A549 (cell line): ENCODE measurements around the gene DHX58. TPM values are rescaled to one million over a fixed set of nuclear protein-coding genes. Genes with fewer than 3 reads are reported as not detected.

Experiments
- ATAC-seq, 2 experiments: fragments of 200-7000 bp in 1 of 2; fragments of >200 bp in 1 of 2; cut with Nextera tagmentation in 1 of 2; cut with Tn5 transposase in 1 of 2; 3 replicates each; pipeline versions ENCODE4 v1.8.0 to v1.9.1; 2018 to 2020; ENCODE audit warnings: mild to moderate bottlenecking in 1 of 2, moderate library complexity in 1 of 2
- CTCF ChIA-PET: fragments of 300-600 bp; sonication (Branson Sonifier 250); formaldehyde crosslinking; extraction: SDS; loops from one replicate; lab custom pipeline; 2021; ENCODE audit warnings: antibody characterized with exemption, inconsistent platforms; lab: Yijun Ruan, JAX
- POLR2A ChIA-PET: fragments of 350-600 bp; formaldehyde crosslinking; extraction: SDS; loops from one replicate; lab custom pipeline; 2021; ENCODE audit warnings: antibody characterized with exemption, inconsistent platforms; lab: Yijun Ruan, JAX
- DNase-seq, 2 experiments: peaks; one replicate each; pipeline versions ENCODE4 v3.0.0 to v3.0.0-alpha.2; 2011 to 2016; ENCODE audit warnings: low read depth in 1 of 2, low spot score in 1 of 2
- FAIRE-seq: peaks from 2 replicates; lab custom pipeline; 2011; peaks lifted over from hg19 to GRCh38; lab: Jason Lieb, UNC
- H3K27ac ChIP-seq, 2 experiments: fragments of >200 bp; sonication (Bioruptor Twin); formaldehyde crosslinking; 3 replicates each; pipeline ENCODE4 v1.5.1; 2016 to 2017
- H3K4me1 ChIP-seq: fragments of >200 bp; sonication (Bioruptor Twin); formaldehyde crosslinking; 3 replicates; pipeline ENCODE4 v1.6.1; 2016
- H3K4me2 ChIP-seq: fragments of >200 bp; sonication (Bioruptor Twin); formaldehyde crosslinking; 3 replicates; pipeline ENCODE4 v1.6.1; 2016
- H3K4me3 ChIP-seq: fragments of >200 bp; sonication (Bioruptor Twin); formaldehyde crosslinking; 3 replicates; pipeline ENCODE4 v1.5.1; 2016
- H3K9me3 ChIP-seq: fragments of >200 bp; sonication (Bioruptor Twin); formaldehyde crosslinking; 3 replicates; pipeline ENCODE4 v1.6.1; 2016
- BHLHE40 ChIP-seq: IDR thresholded peaks from 2 replicates; pipeline ENCODE4 v1.6.1; 2012; ENCODE audit warnings: low read depth, low read length, inconsistent platforms
- CBX8 ChIP-seq: fragments of 200-600 bp; sonication (generic); IDR thresholded peaks from 2 replicates; pipeline ENCODE4 v1.6.1; 2016
- CHD2 ChIP-seq: fragments of 150-350 bp; IDR thresholded peaks from 2 replicates; pipeline ENCODE4 v1.6.1; 2014; ENCODE audit warnings: low read length; ENCODE audit not compliant: partially characterized antibody
- CHD4 ChIP-seq: fragments of 200-600 bp; sonication (generic); IDR thresholded peaks from 2 replicates; pipeline ENCODE4 v1.6.1; 2016; ENCODE audit warnings: antibody characterized with exemption, mild to moderate bottlenecking, borderline replicate concordance
- EHMT2 ChIP-seq: fragments of 200-600 bp; sonication (generic); IDR thresholded peaks from 2 replicates; pipeline ENCODE4 v1.6.1; 2016; ENCODE audit warnings: antibody characterized with exemption, low read depth, mild to moderate bottlenecking, moderate library complexity
- FOXS1 ChIP-seq: fragments of 250-450 bp; sonication (Bioruptor Pico); IDR thresholded peaks from 2 replicates; pipeline ENCODE4 v1.5.0; 2020; ENCODE audit warnings: mild to moderate bottlenecking, moderate library complexity
- HEYL ChIP-seq: fragments of 250-450 bp; sonication (Bioruptor Pico); IDR thresholded peaks from 2 replicates; pipeline ENCODE4 v1.8.0; 2021; ENCODE audit warnings: mild to moderate bottlenecking, moderate library complexity
- HOXA7 ChIP-seq: fragments of 250-450 bp; sonication (Bioruptor Pico); IDR thresholded peaks from 2 replicates; pipeline ENCODE4 v1.5.0; 2020; ENCODE audit warnings: mild to moderate bottlenecking, moderate library complexity
- HOXB13 ChIP-seq: fragments of 250-450 bp; sonication (Bioruptor Pico); IDR thresholded peaks from 2 replicates; pipeline ENCODE4 v1.5.0; 2020; ENCODE audit warnings: low read depth, mild to moderate bottlenecking, moderate library complexity
- HOXB5 ChIP-seq: fragments of 250-450 bp; sonication (Bioruptor Pico); IDR thresholded peaks from 2 replicates; pipeline ENCODE4 v1.5.0; 2020; ENCODE audit warnings: mild to moderate bottlenecking, moderate library complexity
- KDM1A ChIP-seq: fragments of 200-600 bp; sonication (generic); IDR thresholded peaks from 2 replicates; pipeline ENCODE4 v1.6.1; 2016; ENCODE audit warnings: low read depth, mild to moderate bottlenecking
- KDM5A ChIP-seq: fragments of 200-600 bp; sonication (generic); IDR thresholded peaks from 2 replicates; pipeline ENCODE4 v1.6.1; 2016; ENCODE audit warnings: antibody characterized with exemption, mild to moderate bottlenecking
- NFE2L2 ChIP-seq: fragments of 150-350 bp; conservative IDR thresholded peaks from 2 replicates; pipeline ENCODE4 v1.6.1; 2014; ENCODE audit warnings: low read length
- POLR2AphosphoS2 ChIP-seq: conservative IDR thresholded peaks from 2 replicates; pipeline ENCODE4 v1.6.1; 2012; ENCODE audit warnings: low read length, improper control_type of control experiment, inconsistent platforms
- RARB ChIP-seq: fragments of 250-450 bp; sonication (Bioruptor Pico); IDR thresholded peaks from 2 replicates; pipeline ENCODE4 v1.8.0; 2021; ENCODE audit warnings: mild to moderate bottlenecking, moderate library complexity
- RCOR1 ChIP-seq: fragments of 150-350 bp; IDR thresholded peaks from 2 replicates; pipeline ENCODE4 v1.6.1; 2014; ENCODE audit warnings: antibody characterized with exemption, low read length, low read depth
- RFX5 ChIP-seq: fragments of 450-650 bp; IDR thresholded peaks from 2 replicates; pipeline ENCODE4 v1.7.1; 2014; ENCODE audit warnings: antibody characterized with exemption, mild to moderate bottlenecking, moderate library complexity
- SREBF2 ChIP-seq: fragments of 450-650 bp; IDR thresholded peaks from 2 replicates; pipeline ENCODE4 v1.6.1; 2014; ENCODE audit warnings: mild to moderate bottlenecking, moderate library complexity
- WGBS: methylation state at CpG from one replicate; pipeline ENCODE4 v1.1.6; 2017; ENCODE audit errors: missing lambda C conversion rate; 5-methylcytosine and 5-hydroxymethylcytosine counted together
- polyA plus RNA-seq, 4 experiments: library from polyadenylated mRNA; depleted of rRNA in 3 of 4; stranded (reverse); fragments of >200 nt; fragmentation: RNase III in 1 of 4; extraction: RNeasy Plus Mini Kit Qiagen cat#74134 plus additional on column Dnase treatment in 1 of 4; gene quantifications; 2 replicates in 3 of 4; 3 replicates in 1 of 4; pipeline ENCODE4 v1.2.3, GENCODE V29; 2011 to 2017
- TF ChIP-seq, protein P1 (sequence below): IDR thresholded peaks from 2 replicates; pipeline ENCODE4 v1.6.1; 2012; ENCODE audit warnings: low read depth, borderline replicate concordance
- TF ChIP-seq, protein P2 (sequence below): fragments of 150-350 bp; IDR thresholded peaks from 2 replicates; pipeline ENCODE4 v1.6.1; 2014; ENCODE audit warnings: low read depth, mild to moderate bottlenecking, low read length
- TF ChIP-seq, protein P3 (sequence below): fragments of >200 bp; sonication (Bioruptor Twin); formaldehyde crosslinking; IDR thresholded peaks from 2 replicates; pipeline ENCODE4 v1.6.1; 2016

The DHX58 gene
- polyA plus RNA-seq, 2 of the 4 experiments (the other 2 are of a cell fraction), result 0.37 to 0.59 TPM

DNA sequence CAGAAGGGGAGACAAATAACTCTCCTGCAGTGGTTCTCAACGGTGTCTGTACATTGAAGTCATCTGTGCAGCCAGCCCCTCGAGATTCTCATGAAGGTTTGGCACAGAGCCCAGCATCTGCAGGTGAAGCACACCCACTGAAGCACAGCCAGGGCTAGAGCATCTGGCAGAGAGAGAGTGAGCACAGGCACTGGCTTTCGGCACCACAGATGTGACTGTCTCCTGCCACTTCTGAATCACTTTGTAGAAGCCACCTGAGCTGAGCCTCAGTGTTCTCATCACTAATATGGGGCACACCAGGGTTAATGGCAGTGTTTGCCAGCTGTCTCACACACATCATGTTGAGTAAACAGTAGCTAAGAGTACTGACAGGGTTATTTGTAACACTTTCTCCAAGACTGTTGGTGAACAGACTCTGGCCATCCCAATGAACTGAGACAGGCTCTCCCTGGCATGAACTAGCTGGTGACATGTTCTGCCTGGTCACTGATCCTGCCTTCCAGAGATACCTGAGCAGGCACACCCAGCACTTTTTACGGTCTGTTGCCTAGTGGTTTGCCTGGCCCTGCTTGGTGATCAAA, 21.0 kb upstream of the DHX58 start:
- POLR2A ChIA-PET, result interaction anchor here (1.0 kb wide), 1 partner anchor 12 kb away, joined by 6 read pairs; the partner anchor contains the start of gene KAT2A
- TF ChIP-seq, protein P1, sequence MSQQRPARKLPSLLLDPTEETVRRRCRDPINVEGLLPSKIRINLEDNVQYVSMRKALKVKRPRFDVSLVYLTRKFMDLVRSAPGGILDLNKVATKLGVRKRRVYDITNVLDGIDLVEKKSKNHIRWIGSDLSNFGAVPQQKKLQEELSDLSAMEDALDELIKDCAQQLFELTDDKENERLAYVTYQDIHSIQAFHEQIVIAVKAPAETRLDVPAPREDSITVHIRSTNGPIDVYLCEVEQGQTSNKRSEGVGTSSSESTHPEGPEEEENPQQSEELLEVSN, result no peak
- TF ChIP-seq KDM5A (no peak), FOXS1 (no peak), RFX5 (no peak), BHLHE40 (no peak), HOXB13 (no peak), SREBF2 (no peak), HOXA7 (CRISPR knock-in tag) (no peak), HOXB5 (CRISPR knock-in tag) (no peak), NFE2L2 (no peak), CHD2 (no peak), RARB (no peak)
- TF ChIP-seq, protein P2, sequence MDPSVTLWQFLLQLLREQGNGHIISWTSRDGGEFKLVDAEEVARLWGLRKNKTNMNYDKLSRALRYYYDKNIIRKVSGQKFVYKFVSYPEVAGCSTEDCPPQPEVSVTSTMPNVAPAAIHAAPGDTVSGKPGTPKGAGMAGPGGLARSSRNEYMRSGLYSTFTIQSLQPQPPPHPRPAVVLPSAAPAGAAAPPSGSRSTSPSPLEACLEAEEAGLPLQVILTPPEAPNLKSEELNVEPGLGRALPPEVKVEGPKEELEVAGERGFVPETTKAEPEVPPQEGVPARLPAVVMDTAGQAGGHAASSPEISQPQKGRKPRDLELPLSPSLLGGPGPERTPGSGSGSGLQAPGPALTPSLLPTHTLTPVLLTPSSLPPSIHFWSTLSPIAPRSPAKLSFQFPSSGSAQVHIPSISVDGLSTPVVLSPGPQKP, result no peak
- TF ChIP-seq, protein P3, sequence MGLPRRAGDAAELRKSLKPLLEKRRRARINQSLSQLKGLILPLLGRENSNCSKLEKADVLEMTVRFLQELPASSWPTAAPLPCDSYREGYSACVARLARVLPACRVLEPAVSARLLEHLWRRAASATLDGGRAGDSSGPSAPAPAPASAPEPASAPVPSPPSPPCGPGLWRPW, result no peak
- 56% methylated on average over 4 of the region's 4 CpGs for WGBS
- CTCF ChIA-PET, result interaction anchor here (0.6 to 8.1 kb wide), 10 partner anchors 8 to 170 kb away, joined by 3 to 84 read pairs (median 6); partner anchors contain the start of genes KAT2A, KCNH4 and NKIRAS2
- Histone ChIP-seq H3K27ac (no peak overlapping the region), H3K4me2 (0 out of 3 replicates have a peak overlapping the region, but pooled peaks have one; percentile 8), H3K9me3 (no peaks in the 10 kb centered on the region), H3K4me3 (no peak overlapping the region), H3K4me1 (peaks cover 37% of the 10 kb centered on the region)
- no peak for ATAC-seq
- FAIRE-seq, result no peak
- no peak for DNase-seq

DNA sequence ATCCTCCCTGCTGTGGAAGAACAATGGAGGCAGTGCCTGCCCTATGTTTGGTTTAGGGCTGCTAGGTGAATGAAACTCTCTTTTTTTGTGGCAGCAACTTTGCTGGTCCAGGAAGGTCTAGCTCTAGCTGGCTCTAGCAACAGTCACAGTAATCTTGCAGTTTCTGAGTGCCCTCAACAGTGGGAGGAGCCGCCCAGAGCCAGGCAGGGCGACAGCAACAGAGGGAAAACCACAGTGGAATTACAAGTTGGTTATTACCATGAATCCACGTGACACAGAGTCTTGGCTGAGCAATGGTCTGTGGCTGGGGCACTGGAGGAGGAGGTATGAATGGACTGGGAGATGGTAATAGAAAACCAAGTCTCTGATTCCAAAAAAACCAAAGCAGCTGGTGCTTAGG, 20.4 kb upstream of the DHX58 start:
- WGBS, result 87% methylated on average over 3 of the region's 3 CpGs
- H3K4me2 ChIP-seq, result no peak overlapping the region
- TF ChIP-seq FOXS1, result no peak
- TF ChIP-seq RCOR1, result no peak
- no peak for TF ChIP-seq POLR2AphosphoS2
- no peak for TF ChIP-seq HOXB5 (CRISPR knock-in tag)
- no peak for TF ChIP-seq CBX8
- TF ChIP-seq, protein P1, result no peak
- TF ChIP-seq KDM1A, result no peak
- no peak for TF ChIP-seq HEYL (CRISPR knock-in tag)
- TF ChIP-seq CHD4, result no peak
- no peak for TF ChIP-seq EHMT2
- H3K27ac ChIP-seq, result no peak overlapping the region
- no peak for DNase-seq
- CTCF ChIA-PET, result interaction anchor here (0.5 to 8.1 kb wide), 10 partner anchors 9 to 934 kb away, joined by 3 to 84 read pairs (median 5); partner anchors contain the start of genes KAT2A and KCNH4
- no peak for ATAC-seq
- H3K9me3 ChIP-seq, result no peaks in the 10 kb centered on the region
- FAIRE-seq, result no peak
- H3K4me3 ChIP-seq, result no peak overlapping the region
- H3K4me1 ChIP-seq, result peaks cover 37% of the 10 kb centered on the region
- POLR2A ChIA-PET, result interaction anchor here (1.0 kb wide), 1 partner anchor 12 kb away, joined by 6 read pairs; the partner anchor contains the start of gene KAT2A
